ENCODE results near the gene ARSJ. TPM values are rescaled to one million over a fixed set of nuclear protein-coding genes. Genes with fewer than 3 reads are reported as not detected.
A peak's percentile ranks its signal among the peaks of the same experiment; 100 is the strongest.
"Not testable (repeated sequence)": the region's sequence is repeated elsewhere in the genome, so short reads cannot be mapped to it uniquely, and the experiment has no call there.

Gene ARSJ
- total RNA-seq, 2 donors from 2014 or later, result 0.45 TPM; not detected in 1

- peak overlapping the region; percentile 92 for H3K27ac Mint-ChIP-seq
- peak overlapping the region; percentile 61 for H3K4me3 Mint-ChIP-seq
- H3K27me3 Mint-ChIP-seq, result no peaks in the 10 kb centered on the region
- peak; percentile 91 for ATAC-seq
- H3K4me1 Mint-ChIP-seq, result peaks cover 28% of the 10 kb centered on the region
- H3K9me3 ChIP-seq (ENCODE audit: control insufficient read depth, low read length, poor library complexity, severe bottlenecking), result no peaks in the 10 kb centered on the region
- H3K36me3 Mint-ChIP-seq (ENCODE audit: low read depth), result no peaks in the 10 kb centered on the region
- no peak for DNase-seq
Measured at GRCh38 chr4:114005569-114006442, 26.4 kb upstream of the ARSJ start.

GRCh38 chr4:114004483-114005226 lies 25.2 kb upstream of the ARSJ start:
- DNase-seq (peak in 1 of 3 donors; percentile 7), ATAC-seq (peak; percentile 19)
- Mint-ChIP-seq H3K27ac (peak overlapping the region; percentile 92), H3K4me1 (peaks cover 28% of the 10 kb centered on the region), H3K4me3 (peak overlapping the region; percentile 82)
- not testable (repeated sequence) for H3K36me3 Mint-ChIP-seq (ENCODE audit: low read depth); H3K9me3 ChIP-seq (ENCODE audit: control insufficient read depth, low read length, poor library complexity, severe bottlenecking); H3K27me3 Mint-ChIP-seq

- DNase-seq (no peak), ATAC-seq (no peak)
- Mint-ChIP-seq H3K27me3 (no peaks in the 10 kb centered on the region), H3K36me3 (ENCODE audit: low read depth) (no peaks in the 10 kb centered on the region), H3K4me1 (peaks cover 16% of the 10 kb centered on the region), H3K27ac (no peak overlapping the region), H3K4me3 (no peak overlapping the region)
- H3K9me3 ChIP-seq (ENCODE audit: control insufficient read depth, low read length, poor library complexity, severe bottlenecking), result no peaks in the 10 kb centered on the region
Measured at GRCh38 chr4:113998531-113998930, 19.1 kb upstream of the ARSJ start.

GRCh38 chr4:113998079-113998478 lies 18.6 kb upstream of the ARSJ start:
- Mint-ChIP-seq H3K27ac (no peak overlapping the region), H3K4me3 (no peak overlapping the region), H3K27me3 (no peaks in the 10 kb centered on the region), H3K4me1 (peaks cover 19% of the 10 kb centered on the region), H3K36me3 (ENCODE audit: low read depth) (no peaks in the 10 kb centered on the region)
- no peaks in the 10 kb centered on the region for H3K9me3 ChIP-seq (ENCODE audit: control insufficient read depth, low read length, poor library complexity, severe bottlenecking)
- DNase-seq, result no peak
- no peak for ATAC-seq

DNA sequence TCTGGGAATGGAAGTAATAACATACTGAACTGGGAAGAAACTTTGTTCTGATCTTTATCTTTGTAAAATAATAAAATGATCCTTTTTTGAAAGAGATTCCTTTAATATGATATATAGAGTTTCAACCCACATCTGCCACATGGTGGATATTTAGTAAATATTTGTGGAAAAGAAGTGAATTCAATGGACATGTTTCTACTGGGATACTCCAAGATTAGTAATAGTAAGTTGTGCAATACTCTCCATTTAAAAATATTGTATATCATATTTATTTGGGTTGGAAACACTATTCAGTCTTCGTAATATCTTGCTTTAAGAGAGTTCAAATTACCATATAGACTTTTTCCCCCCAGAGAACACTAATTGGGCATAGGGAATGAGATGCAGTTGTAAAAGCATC lies 17.8 kb upstream of the ARSJ start:
- Mint-ChIP-seq H3K27ac (peak overlapping the region; percentile 85), H3K36me3 (ENCODE audit: low read depth) (no peaks in the 10 kb centered on the region), H3K4me3 (no peak overlapping the region), H3K27me3 (no peaks in the 10 kb centered on the region), H3K4me1 (peaks cover 19% of the 10 kb centered on the region)
- no peak for DNase-seq
- ATAC-seq, result no peak
- no peaks in the 10 kb centered on the region for H3K9me3 ChIP-seq (ENCODE audit: control insufficient read depth, low read length, poor library complexity, severe bottlenecking)

GRCh38 chr4:113996599-113997177 lies 17.2 kb upstream of the ARSJ start:
- Mint-ChIP-seq H3K27ac (peak overlapping the region; percentile 85), H3K4me3 (no peak overlapping the region), H3K27me3 (no peaks in the 10 kb centered on the region), H3K4me1 (peaks cover 16% of the 10 kb centered on the region), H3K36me3 (ENCODE audit: low read depth) (no peaks in the 10 kb centered on the region)
- no peaks in the 10 kb centered on the region for H3K9me3 ChIP-seq (ENCODE audit: control insufficient read depth, low read length, poor library complexity, severe bottlenecking)
- ATAC-seq, result no peak
- DNase-seq, result no peak

DNA sequence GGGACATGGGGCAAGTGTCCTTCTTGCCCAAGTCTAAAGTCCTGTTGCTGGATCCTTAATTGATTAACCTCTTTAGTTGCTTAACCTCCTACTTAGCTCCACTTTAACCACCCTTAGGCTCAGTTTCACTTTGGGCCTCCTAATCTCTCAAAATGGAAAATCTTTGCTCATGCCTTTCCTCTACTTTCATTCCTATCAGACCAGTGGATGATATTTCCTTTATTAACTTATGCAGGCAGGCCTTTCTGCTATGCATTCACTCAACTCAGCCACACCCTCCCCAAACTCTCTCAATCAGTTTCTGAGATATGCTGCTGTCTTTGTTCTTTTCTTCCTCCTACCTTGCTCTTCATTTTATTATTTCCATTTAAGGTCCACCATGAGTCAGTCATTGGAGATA lies 14.4 kb upstream of the ARSJ start:
- DNase-seq, result no peak
- H3K27ac Mint-ChIP-seq, result no peak overlapping the region
- H3K27me3 Mint-ChIP-seq, result no peaks in the 10 kb centered on the region
- peaks cover 16% of the 10 kb centered on the region for H3K4me1 Mint-ChIP-seq
- H3K36me3 Mint-ChIP-seq (ENCODE audit: low read depth), result no peaks in the 10 kb centered on the region
- H3K4me3 Mint-ChIP-seq, result no peak overlapping the region
- no peaks in the 10 kb centered on the region for H3K9me3 ChIP-seq (ENCODE audit: control insufficient read depth, low read length, poor library complexity, severe bottlenecking)
- ATAC-seq, result no peak

DNA sequence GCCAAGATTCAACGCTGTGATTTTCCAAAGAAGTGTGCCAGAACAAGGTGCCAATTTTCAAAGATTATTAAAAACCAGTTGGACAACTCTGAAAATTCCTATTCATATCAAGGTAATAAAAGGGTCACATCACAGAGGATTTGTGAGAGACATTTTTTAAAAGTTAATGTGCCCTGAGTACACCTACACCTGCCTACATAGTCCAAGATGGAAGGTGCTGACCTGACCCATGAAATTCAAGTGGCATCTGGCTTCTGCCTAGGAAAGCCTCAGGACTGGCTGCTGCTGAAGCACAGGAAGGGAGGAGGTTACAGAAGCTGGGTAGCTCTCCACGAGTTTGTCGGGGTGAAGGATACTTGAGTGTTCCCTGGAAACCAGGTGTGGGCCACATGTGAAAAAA lies 11.4 kb upstream of the ARSJ start:
- no peak for DNase-seq
- H3K4me3 Mint-ChIP-seq, result no peak overlapping the region

DNA sequence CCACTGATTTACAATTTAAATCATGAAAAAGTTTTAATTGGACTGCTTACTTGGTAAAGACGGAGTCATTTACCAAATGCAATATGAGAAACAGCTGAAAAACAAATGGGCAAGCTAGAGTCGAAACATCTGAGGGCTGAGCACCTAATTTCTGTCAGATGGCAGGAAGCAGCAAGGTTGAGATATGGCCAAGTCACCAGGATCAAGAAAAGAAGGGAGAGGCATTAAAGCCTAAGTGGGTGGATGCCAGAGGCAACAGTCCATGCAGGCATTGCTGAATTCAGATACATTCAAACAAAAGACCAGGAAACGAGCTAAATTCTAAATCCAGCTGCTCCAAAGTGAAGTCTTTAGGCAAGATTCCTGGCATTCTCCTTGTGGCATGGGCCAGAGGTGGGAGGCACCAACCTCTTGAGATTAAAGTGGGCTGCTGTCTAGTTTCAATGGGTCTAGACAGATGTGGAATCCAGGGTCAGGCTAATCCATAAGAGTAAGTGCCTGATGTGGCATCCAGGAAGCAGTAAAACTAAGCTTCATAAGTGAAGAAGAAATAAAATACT lies 8.0 kb upstream of the ARSJ start:
- no peak overlapping the region for H3K4me3 Mint-ChIP-seq
- no peak for DNase-seq

More for the DNA sequence above, 11.4 kb upstream of the ARSJ start:
- no peak overlapping the region for H3K27ac Mint-ChIP-seq
- ATAC-seq, result no peak
- peaks cover 4% of the 10 kb centered on the region for H3K4me1 Mint-ChIP-seq
- no peaks in the 10 kb centered on the region for H3K9me3 ChIP-seq (ENCODE audit: control insufficient read depth, low read length, poor library complexity, severe bottlenecking)
- H3K27me3 Mint-ChIP-seq, result no peaks in the 10 kb centered on the region
- H3K36me3 Mint-ChIP-seq (ENCODE audit: low read depth), result no peaks in the 10 kb centered on the region

DNA sequence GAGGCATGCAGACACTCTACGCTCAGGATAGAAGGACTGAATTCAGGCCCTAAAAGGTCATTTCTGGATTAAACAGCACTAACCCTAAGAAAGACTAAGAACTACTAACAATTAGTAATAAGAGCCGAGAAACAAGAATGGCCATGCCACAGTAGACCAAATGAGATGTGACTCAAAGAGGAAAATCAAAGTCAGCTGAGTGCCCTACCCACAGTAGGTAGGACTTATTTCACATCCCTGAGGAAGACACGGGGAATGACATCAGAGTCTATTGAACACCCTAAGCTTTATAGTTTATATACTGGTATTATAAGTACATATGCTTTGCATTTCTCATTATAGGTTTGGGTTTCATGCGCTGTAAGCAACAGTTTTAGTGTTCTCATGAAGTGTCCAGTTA lies 2.7 kb upstream of the ARSJ start:
- no peak overlapping the region for H3K27ac Mint-ChIP-seq
- H3K27me3 Mint-ChIP-seq, result peaks cover 34% of the 10 kb centered on the region
- no peaks in the 10 kb centered on the region for H3K9me3 ChIP-seq (ENCODE audit: control insufficient read depth, low read length, poor library complexity, severe bottlenecking)
- DNase-seq, result no peak
- peaks cover 4% of the 10 kb centered on the region for H3K36me3 Mint-ChIP-seq (ENCODE audit: low read depth)
- no peak overlapping the region for H3K4me3 Mint-ChIP-seq
- ATAC-seq, result no peak
- H3K4me1 Mint-ChIP-seq, result peaks cover 14% of the 10 kb centered on the region

More for the DNA sequence above, 8.0 kb upstream of the ARSJ start:
- ATAC-seq, result no peak
- Mint-ChIP-seq H3K27me3 (no peaks in the 10 kb centered on the region), H3K4me1 (no peaks in the 10 kb centered on the region), H3K27ac (no peak overlapping the region), H3K36me3 (ENCODE audit: low read depth) (peaks cover 4% of the 10 kb centered on the region)
- no peaks in the 10 kb centered on the region for H3K9me3 ChIP-seq (ENCODE audit: control insufficient read depth, low read length, poor library complexity, severe bottlenecking)

- H3K4me1 Mint-ChIP-seq, result peaks cover 17% of the 10 kb centered on the region
- peaks cover 34% of the 10 kb centered on the region for H3K27me3 Mint-ChIP-seq
Measured at GRCh38 chr4:113981591-113981990, 2.1 kb upstream of the ARSJ start.

DNA sequence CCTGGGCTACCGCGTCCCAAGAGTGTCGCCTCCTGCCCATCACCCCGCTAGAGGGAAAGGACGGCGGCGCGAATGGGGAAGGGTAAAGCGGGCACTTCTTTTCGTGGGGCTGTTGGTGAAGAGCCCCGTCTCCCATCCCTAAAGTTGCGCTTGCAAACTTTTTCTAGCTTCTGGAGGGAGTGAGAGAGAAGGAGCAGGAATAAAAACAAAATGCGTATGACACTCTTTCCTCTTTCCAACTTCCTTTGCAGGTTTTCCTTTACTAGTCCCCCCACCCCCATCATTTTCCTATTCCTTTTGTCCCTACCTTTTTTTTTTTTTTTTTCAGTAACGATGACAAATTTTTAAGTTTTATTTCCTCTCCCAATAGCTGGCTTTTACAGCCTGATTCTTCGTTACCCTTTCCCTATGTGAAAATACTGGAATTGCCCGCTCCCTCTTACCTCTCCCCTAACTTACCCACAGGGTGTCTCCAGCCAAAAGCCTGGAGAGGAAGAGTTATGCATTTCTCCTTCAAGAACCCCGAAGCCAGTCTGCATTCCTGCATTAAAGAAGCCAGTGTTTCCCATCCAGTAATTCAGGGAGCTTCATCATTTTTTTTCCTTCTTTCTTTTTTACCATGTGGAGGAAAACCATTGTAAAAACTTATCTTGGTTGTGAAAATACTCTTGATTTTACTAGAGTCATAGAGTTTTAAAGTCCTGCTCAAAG lies 613 bp upstream of the ARSJ start:
- no peak for ATAC-seq
- peak overlapping the region; percentile 79 for H3K27ac Mint-ChIP-seq
- peaks cover 4% of the 10 kb centered on the region for H3K36me3 Mint-ChIP-seq (ENCODE audit: low read depth)
- H3K4me3 Mint-ChIP-seq, result peak overlapping the region; percentile 90
- H3K4me1 Mint-ChIP-seq, result peaks cover 17% of the 10 kb centered on the region
- DNase-seq, result no peak
- H3K27me3 Mint-ChIP-seq, result peaks cover 34% of the 10 kb centered on the region
- H3K9me3 ChIP-seq (ENCODE audit: control insufficient read depth, low read length, poor library complexity, severe bottlenecking), result no peaks in the 10 kb centered on the region

More at GRCh38 chr4:113981591-113981990, 2.1 kb upstream of the ARSJ start:
- Mint-ChIP-seq H3K4me3 (no peak overlapping the region), H3K27ac (no peak overlapping the region), H3K36me3 (ENCODE audit: low read depth) (peaks cover 4% of the 10 kb centered on the region)
- DNase-seq (no peak), ATAC-seq (no peak)
- H3K9me3 ChIP-seq (ENCODE audit: control insufficient read depth, low read length, poor library complexity, severe bottlenecking), result no peaks in the 10 kb centered on the region

All from T-helper 17 cell (primary cell).